ENCODE results near the gene MSH3. TPM values are rescaled to one million over a fixed set of nuclear protein-coding genes. Genes with fewer than 3 reads are reported as not detected.
"Not testable (repeated sequence)": the region's sequence is repeated elsewhere in the genome, so short reads cannot be mapped to it uniquely, and the experiment has no call there.

MSH3 gene
- total RNA-seq, 3 donors from 2014 or later (not counting 1 experiment from before 2014, with no cell fraction given): 11.6 to 17.1 (median 15.5) TPM

DNA sequence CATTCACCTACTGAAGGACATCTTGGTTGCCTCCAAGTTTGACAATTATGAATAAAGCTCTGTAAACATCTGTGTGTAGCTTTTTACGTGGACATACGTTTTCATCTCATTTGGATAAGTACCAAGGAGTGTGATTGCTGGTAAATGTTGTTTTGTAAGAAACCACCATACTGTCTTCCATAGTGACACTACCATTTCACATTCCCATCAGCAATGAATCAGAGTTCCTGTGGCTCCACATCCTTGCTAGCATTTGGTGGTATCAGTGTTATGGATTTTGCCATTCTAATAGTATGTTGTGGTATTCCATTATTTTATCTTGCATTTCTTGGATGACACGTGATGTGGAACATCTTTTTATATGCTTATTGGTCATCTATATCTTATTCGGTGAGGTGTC is 227.3 kb downstream of the MSH3 start:
- peaks cover 0 to 7% of the 10 kb centered on the region in 2 donors for H3K4me1 Mint-ChIP-seq
- WGBS (ENCODE audit: insufficient coverage): 94% methylated on average over 2 of the region's 4 CpGs
- ATAC-seq (no peak), DNase-seq (no peak)
- no peaks in the 10 kb centered on the region for H3K9me3 Mint-ChIP-seq
- H3K27ac Mint-ChIP-seq: no peak overlapping the region
- H3K27me3 Mint-ChIP-seq (ENCODE audit: low read depth in 2 of 2): no peaks in the 10 kb centered on the region
- Histone ChIP-seq H3K36me3 (ENCODE audit: control insufficient read depth, insufficient read depth, low read length) (peaks cover 8% of the 10 kb centered on the region), H3K27ac (ENCODE audit: low read length) (no peak overlapping the region), H3K4me1 (ENCODE audit: control insufficient read depth, insufficient read depth, low read length) (no peaks in the 10 kb centered on the region), H3K4me3 (ENCODE audit: low read length) (no peak overlapping the region), H3K27me3 (ENCODE audit: control insufficient read depth, insufficient read depth, low read length) (no peaks in the 10 kb centered on the region), H3K9me3 (ENCODE audit: control insufficient read depth, insufficient read depth, low read length) (no peaks in the 10 kb centered on the region)
- H3K4me3 Mint-ChIP-seq: no peak overlapping the region
- H3K36me3 Mint-ChIP-seq: peaks cover 21% of the 10 kb centered on the region
- TF ChIP-seq, protein P1, sequence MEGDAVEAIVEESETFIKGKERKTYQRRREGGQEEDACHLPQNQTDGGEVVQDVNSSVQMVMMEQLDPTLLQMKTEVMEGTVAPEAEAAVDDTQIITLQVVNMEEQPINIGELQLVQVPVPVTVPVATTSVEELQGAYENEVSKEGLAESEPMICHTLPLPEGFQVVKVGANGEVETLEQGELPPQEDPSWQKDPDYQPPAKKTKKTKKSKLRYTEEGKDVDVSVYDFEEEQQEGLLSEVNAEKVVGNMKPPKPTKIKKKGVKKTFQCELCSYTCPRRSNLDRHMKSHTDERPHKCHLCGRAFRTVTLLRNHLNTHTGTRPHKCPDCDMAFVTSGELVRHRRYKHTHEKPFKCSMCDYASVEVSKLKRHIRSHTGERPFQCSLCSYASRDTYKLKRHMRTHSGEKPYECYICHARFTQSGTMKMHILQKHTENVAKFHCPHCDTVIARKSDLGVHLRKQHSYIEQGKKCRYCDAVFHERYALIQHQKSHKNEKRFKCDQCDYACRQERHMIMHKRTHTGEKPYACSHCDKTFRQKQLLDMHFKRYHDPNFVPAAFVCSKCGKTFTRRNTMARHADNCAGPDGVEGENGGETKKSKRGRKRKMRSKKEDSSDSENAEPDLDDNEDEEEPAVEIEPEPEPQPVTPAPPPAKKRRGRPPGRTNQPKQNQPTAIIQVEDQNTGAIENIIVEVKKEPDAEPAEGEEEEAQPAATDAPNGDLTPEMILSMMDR (IDR thresholded peaks at IDR 0.05): no peak
- intact Hi-C loops (cut with micrococcal nuclease): no loop called here

GRCh38 chr5:80883390-80883789 is 228.9 kb downstream of the MSH3 start:
- ATAC-seq: not testable (repeated sequence)

DNA sequence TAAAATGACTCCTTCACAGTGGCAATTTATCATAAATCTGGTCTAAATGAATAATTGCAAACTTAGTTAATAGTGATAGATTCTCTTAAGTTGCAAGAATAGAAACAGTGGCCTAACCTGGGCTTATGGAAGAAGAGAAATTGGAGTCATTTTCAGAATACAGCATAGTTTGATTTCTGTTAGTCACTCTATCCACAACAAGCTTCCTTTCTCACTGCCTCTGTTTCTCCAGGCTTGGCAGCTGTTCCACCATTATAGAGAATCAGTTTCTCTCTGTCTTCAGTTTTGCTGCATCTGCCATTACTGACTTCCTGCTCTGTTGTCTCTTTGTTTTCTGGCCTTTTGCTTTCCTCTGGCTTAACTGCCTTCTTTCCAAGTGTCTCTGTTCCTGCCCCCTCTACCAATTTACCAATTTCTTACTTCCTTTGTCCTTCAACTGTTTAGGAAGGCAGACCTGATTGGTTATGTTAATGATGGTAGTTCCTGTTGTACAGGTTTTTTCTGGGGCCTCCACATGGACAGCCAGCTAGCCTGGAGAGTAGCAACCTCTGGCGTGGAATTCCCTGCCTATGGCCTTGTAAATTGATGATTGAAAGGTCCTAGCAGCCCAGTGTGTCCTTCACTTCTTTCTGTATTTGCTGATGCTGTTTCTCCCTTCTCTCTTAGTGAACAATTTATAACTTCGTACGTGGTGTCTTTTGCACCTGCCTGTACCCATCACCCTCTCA is 229.8 kb downstream of the MSH3 start:
- Mint-ChIP-seq H3K4me3 (no peak overlapping the region), H3K9me3 (no peaks in the 10 kb centered on the region), H3K27me3 (ENCODE audit: low read depth in 2 of 2) (no peaks in the 10 kb centered on the region), H3K4me1 (peaks cover 0 to 7% of the 10 kb centered on the region in 2 donors), H3K27ac (no peak overlapping the region), H3K36me3 (peaks cover 21% of the 10 kb centered on the region)
- H3K27me3 ChIP-seq (ENCODE audit: control insufficient read depth, insufficient read depth, low read length): no peaks in the 10 kb centered on the region
- H3K4me1 ChIP-seq (ENCODE audit: control insufficient read depth, insufficient read depth, low read length): no peaks in the 10 kb centered on the region
- TF ChIP-seq, protein P1 (IDR thresholded peaks at IDR 0.05): no peak
- no peak overlapping the region for H3K27ac ChIP-seq (ENCODE audit: low read length)
- H3K36me3 ChIP-seq (ENCODE audit: control insufficient read depth, insufficient read depth, low read length): no peaks in the 10 kb centered on the region
- no peak for ATAC-seq
- H3K9me3 ChIP-seq (ENCODE audit: control insufficient read depth, insufficient read depth, low read length): no peaks in the 10 kb centered on the region
- WGBS (ENCODE audit: insufficient coverage): 97% methylated on average over 3 of the region's 3 CpGs
- H3K4me3 ChIP-seq (ENCODE audit: low read length): no peak overlapping the region
- intact Hi-C loops (cut with micrococcal nuclease): no loop called here
- no peak for DNase-seq

More at GRCh38 chr5:80883390-80883789, 228.9 kb downstream of the MSH3 start:
- H3K27ac ChIP-seq (ENCODE audit: low read length); H3K27ac Mint-ChIP-seq; DNase-seq; H3K9me3 ChIP-seq (ENCODE audit: control insufficient read depth, insufficient read depth, low read length); H3K27me3 Mint-ChIP-seq (ENCODE audit: low read depth in 2 of 2); H3K4me1 Mint-ChIP-seq; H3K9me3 Mint-ChIP-seq; intact Hi-C loops (cut with micrococcal nuclease); H3K27me3 ChIP-seq (ENCODE audit: control insufficient read depth, insufficient read depth, low read length); H3K4me3 ChIP-seq (ENCODE audit: low read length); H3K36me3 ChIP-seq (ENCODE audit: control insufficient read depth, insufficient read depth, low read length); H3K4me1 ChIP-seq (ENCODE audit: control insufficient read depth, insufficient read depth, low read length); H3K4me3 Mint-ChIP-seq: not testable (repeated sequence)
- no CpG with 5 or more reads among the region's 3 CpGs for WGBS (ENCODE audit: insufficient coverage)
- H3K36me3 Mint-ChIP-seq: peaks cover 21% of the 10 kb centered on the region

GRCh38 chr5:80884929-80885328 is 230.5 kb downstream of the MSH3 start:
- H3K27ac Mint-ChIP-seq: no peak overlapping the region
- no peaks in the 10 kb centered on the region for H3K9me3 Mint-ChIP-seq
- H3K4me3 Mint-ChIP-seq: no peak overlapping the region
- Histone ChIP-seq H3K9me3 (ENCODE audit: control insufficient read depth, insufficient read depth, low read length) (no peaks in the 10 kb centered on the region), H3K36me3 (ENCODE audit: control insufficient read depth, insufficient read depth, low read length) (no peaks in the 10 kb centered on the region), H3K27me3 (ENCODE audit: control insufficient read depth, insufficient read depth, low read length) (no peaks in the 10 kb centered on the region), H3K4me3 (ENCODE audit: low read length) (no peak overlapping the region), H3K4me1 (ENCODE audit: control insufficient read depth, insufficient read depth, low read length) (no peaks in the 10 kb centered on the region), H3K27ac (ENCODE audit: low read length) (no peak overlapping the region)
- TF ChIP-seq, protein P1 (IDR thresholded peaks at IDR 0.05): no peak
- peaks cover 21% of the 10 kb centered on the region for H3K36me3 Mint-ChIP-seq
- ATAC-seq (no peak), DNase-seq (no peak)
- WGBS (ENCODE audit: insufficient coverage): 83% methylated on average over 1 of the region's 1 CpG
- peaks cover 0 to 7% of the 10 kb centered on the region in 2 donors for H3K4me1 Mint-ChIP-seq
- intact Hi-C loops (cut with micrococcal nuclease): no loop called here
- no peaks in the 10 kb centered on the region for H3K27me3 Mint-ChIP-seq (ENCODE audit: low read depth in 2 of 2)

Data from natural killer cell (primary cell).